DMS79 (cell line): ENCODE results near the gene P2RX5.

Source experiments
- DNase-seq: peaks from one replicate; lab custom pipeline; 2025; lab: John Stamatoyannopoulos, UW

The P2RX5 gene

DNA sequence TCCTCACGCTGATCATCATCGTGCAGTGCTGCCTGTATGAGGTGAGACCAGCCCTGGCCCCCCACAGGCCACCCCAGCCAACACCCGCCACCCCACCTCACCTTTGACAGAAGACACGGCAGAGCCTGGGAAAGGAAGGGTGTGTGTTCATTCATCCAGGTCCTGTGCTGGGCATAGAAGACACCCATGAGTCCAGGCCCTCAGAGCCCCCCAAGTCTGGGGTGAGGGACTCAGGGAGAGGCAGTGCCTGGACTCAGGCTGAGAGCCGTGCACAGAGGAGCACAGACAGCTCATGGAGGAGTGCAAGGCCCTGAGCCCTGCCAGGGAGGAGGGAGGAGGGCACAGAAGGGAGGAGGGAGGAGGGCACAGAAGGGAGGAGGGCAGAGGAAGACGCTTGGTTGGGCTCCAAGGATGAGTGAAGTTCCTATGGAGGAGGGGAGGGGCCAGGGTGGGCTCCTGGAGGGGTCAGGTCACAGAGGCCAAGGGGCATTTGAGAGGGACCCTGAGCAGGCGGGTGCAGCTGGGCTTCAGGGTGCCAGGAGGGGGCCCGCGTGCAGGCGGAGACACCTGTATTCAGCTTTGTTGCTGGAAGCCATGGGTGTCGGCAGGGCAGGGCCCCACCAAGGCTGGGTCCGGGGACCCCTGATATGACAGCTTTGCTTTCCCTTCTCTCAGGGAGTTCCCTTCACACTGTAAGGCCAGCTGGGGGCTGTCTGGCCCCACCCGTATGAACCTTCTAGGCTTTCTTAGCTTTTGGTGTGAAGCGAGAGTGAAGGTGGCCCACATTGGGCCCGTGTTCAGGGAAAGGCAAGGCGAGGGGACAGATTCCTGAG is 39.0 kb downstream of the P2RX5 start:
- DNase-seq, result no peak

DNA sequence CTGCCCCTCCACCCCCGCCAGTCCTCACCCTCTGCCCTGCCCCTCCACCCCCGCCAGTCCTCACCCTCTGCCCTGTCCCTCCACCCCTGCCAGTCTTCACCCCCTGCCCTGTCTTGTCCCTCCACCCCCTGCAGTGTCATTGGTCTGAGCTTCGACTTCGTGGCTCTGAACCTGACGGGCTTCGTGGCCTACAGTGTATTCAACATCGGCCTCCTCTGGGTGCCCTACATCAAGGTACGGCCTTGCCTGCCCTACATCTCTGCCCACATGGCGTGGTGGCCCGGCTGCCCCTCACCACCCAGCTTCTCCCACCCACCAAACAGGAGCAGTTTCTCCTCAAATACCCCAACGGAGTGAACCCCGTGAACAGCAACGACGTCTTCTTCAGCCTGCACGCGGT is 39.6 kb downstream of the P2RX5 start:
- DNase-seq, result no peak

DNA sequence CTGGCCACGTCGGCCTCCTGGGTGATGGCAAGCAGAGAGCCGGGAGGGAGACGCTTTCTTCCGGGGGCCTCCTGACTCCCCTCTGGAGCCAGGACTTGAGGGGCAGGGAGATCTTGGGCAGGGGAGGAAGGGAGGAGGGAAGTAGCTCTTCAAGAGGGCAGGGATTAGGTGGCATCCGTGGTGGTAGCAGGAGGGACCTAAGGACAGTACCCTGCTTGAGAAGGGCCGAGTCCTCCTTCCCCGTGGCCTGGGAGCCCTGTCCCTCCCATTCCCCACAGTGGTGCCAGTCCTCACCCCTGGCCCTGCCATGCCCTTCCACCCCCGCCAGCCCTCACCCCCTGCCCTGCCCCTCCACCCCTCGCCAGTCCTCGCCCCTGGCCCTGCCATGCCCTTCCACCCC is 40.2 kb downstream of the P2RX5 start:
- no peak for DNase-seq

GRCh38 chr17:3647769-3648555 is 48.0 kb downstream of the P2RX5 start:
- DNase-seq, result peak; percentile 20

GRCh38 chr17:3647251-3647650 is 48.7 kb downstream of the P2RX5 start:
- no peak for DNase-seq

DNA sequence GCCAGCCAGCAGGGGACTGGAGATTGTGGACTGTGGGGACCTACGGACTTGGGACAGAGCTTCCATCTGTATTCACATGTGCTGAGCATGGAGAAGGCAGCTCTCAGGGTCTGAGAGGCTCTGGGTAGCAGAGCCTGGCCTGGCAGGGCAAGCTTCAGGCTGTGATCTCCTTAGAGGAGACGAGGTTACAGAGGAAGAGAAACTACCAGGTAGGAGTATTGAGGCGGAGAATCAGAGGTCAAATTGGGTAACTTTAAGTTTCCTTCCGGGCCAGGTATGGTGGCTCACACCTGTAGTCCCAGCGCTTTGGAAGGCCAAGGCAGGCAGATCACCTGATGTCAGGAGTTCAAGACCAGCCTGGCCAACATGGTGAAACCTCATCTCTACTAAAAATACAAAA is 50.6 kb downstream of the P2RX5 start:
- no peak for DNase-seq

DNA sequence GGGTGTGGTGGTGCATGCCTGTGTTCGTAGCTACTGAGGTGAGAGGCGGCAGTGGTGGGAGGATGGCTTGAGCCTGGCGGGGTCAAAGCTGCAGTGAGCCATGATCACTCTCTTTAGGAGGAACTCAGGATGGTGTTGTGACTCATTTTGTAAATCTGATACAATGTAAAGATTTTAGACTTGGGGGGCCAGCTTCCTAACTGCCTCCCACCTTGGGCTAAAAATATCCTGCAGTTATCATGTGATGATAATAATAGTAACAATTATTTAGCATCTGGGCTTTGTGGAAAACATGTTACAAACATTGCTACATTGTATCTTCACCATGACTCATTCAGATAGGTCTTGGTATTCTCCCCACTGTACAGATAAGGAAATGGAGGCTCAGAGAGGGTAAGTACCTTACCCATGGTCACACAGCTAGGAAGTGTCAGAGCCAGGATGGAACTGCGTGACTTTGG is 52.0 kb downstream of the P2RX5 start:
- DNase-seq, result no peak

- DNase-seq, result no peak
Observed at GRCh38 chr17:3641717-3642486, 54.1 kb downstream of the P2RX5 start.

DNA sequence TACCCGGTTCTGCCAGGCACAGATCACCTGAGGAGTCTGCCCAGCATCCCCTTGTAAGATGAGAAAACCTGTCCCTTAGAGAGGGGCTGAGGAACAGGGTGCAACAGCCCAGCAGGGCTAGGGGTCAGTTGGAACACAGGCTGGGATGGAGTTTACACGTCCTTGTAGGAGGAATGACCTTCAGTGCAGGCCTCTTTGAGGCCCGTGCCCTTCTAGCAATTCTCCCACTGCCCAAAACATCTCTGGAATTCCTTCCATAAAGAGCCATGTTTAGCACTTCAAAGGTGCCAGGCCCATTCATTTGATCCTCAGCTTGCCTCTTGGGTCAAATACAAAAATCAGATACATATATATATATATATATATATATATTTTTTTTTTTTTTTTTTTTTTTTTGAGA is 54.9 kb downstream of the P2RX5 start:
- no peak for DNase-seq

DNA sequence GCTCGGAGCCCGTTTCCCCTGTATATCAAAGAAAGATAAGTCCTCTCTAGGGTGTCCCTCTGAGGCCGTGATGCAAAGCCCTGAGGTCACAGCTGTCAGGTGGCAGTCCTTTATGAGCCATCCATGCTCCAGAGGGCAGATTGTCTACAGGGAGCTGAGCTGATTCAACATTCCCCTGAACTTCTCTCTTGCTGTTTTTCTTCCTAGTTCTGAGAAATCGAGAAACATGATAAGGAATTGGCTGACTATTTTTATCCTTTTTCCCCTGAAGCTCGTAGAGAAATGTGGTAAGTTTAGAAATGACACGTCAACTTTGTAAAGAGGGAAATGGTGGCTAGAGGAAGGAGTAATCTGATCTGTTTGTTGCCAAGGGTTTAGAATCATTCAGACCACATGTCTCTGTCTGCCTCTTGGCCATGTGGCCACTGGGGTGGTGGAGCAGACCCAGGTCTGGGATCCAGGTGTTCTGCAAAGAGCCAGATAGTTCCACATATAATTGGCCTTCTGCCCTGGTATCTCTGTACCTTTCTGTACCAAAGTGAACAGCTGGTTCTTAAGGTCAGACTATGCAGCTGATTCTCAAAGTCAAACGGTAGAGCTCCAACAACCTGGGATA is 55.9 kb downstream of the P2RX5 start:
- DNase-seq, result no peak

GRCh38 chr17:3636908-3637373 is 59.0 kb downstream of the P2RX5 start:
- DNase-seq, result no peak

GRCh38 chr17:3636154-3636907 is 59.6 kb downstream of the P2RX5 start, which contains the start of the genes CTNS and SHPK:
CTNS (plus strand) TSS chr17:3636760; CDS start chr17:3640207, 3,447 bp downstream.
SHPK (minus strand) TSS chr17:3636250; CDS start chr17:3636219, 31 bp downstream.
- DNase-seq, result peak; percentile 95

DNA sequence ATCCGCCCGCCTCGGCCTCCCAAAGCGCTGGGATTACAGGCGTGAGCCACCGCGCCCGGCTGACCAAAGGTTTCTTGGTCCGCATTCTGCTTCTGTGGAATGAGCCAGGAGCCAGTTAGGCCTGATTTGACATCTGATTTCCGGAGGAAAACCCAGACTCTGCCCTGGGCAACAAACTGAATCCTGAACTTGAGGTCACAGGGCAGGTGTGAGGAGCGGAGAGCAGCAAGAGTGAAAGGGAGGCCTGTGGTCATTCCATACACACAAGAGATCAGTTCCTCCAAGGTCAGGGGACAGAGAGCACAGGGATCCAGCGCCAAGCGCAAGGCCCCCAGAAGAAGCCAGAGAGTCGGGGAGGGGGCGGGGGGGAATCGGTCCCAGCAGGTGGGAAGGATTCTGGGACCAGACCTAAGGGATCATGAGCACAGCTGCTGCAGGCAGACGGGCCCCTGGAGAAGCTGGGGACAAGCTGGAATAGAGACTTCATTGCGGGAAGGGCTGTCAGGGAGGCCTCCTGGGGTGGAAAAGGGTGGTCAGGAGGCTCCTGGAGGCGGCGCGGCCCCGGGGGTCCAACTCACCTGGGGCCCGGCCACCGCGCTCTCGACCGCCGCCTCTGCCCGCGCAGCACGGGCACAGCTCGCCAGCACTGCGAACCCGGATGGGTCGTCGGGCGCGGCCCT is 60.3 kb downstream of the P2RX5 start:
- no peak for DNase-seq

DNA sequence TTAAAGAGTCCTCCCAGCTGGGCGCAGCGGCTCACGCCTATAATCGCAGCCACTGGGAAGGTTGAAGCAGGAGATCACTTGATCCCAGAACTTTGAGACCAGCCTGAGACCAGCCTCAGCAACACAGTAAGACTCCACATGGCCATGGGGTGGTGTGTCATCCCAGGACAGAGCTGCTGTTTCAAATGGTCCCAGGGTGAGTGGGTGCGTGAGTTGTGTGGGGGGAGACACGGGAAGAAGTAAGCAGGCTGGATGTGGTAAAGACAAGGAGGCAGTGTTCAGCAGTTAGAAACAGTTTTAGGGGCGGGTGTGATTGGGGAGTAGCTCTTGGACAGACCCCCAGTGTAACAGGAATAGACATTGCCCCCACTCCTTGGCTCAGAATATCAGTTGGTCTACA is 63.7 kb downstream of the P2RX5 start:
- DNase-seq, result no peak

- DNase-seq, result no peak
Observed at GRCh38 chr17:3630781-3631180, 65.2 kb downstream of the P2RX5 start.

DNA sequence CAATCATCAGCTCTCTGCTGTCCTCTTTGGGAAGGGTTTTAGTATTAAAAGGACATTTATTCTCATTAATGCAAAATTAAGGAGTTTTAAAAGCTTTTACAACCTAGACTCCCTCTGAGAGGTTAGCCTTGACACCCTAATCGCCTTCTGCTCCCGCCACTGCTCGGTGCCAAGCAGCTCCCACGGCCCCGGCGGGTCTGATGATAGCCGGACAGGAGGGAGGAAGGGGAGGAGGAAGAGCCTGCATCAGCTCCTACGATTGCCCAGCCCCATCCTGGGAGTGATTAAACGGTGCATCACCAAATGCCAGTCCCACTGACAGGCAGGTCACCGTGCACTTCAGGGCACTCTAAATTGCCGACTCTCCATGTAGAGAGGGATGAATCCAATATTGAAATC is 68.2 kb downstream of the P2RX5 start:
- DNase-seq, result no peak

- DNase-seq, result peak; percentile 56
Observed at GRCh38 chr17:3626831-3627768, 68.9 kb downstream of the P2RX5 start.
